Heart left ventricle (tissue), 11 donors: ENCODE results near the gene ERAS. TPM values are rescaled to one million over a fixed set of nuclear protein-coding genes. Genes with fewer than 3 reads are reported as not detected.

Experiments used
- polyA plus RNA-seq, 2 donors: library from polyadenylated mRNA; stranded (reverse); fragments of 200-250 nt; gene quantifications; one replicate each; pipeline ENCODE4 v1.2.3, GENCODE V29; 2013
- total RNA-seq, 9 donors: library from RNA; depleted of rRNA in 2 of 9; stranded (reverse); fragments of >200 nt in 2 of 9; fragmentation: NEBNext Ultra II Directional in 3 of 9; extraction: Animal tissue kit (Norgen Biotek cat#: 25700) in 3 of 9; gene quantifications; one replicate each; pipeline versions ENCODE4 v1.1.0 to v1.2.4, GENCODE V29; 2016 to 2023
- donor health status: ischemic (EF 13 %, LVEDD 7.1; RV severe dilation, severe dysfunction).
- donor health status: healthy with polysubstance abuse.
- donor health status: DM: no; HTN: yes; CAD: no.
- donor health status: DM: no; HTN: no; CAD: no.
- donor health status: ischemic (EF 25% LVEDD 5.7; RV mildly dilated, moderate dysfunction).
- donor health status: healthy.
- donor health status: DM: yes; HTN: yes; CAD: no.
- donor health status: PGD.
- donor health status: nonischemic (EF 23%, LVEDD 6.1; RV moderate dilation, normal function).

Gene ERAS
- total and polyA plus RNA-seq, 11 donors, result not detected

Other genes with a start within 250 kb of the ERAS start
- 100 to 1,000 TPM; 123 to 235 (median 150) TPM for gene WDR13, start 229.0 kb upstream of the ERAS start, total RNA-seq
- gene WDR13, start 229.0 kb upstream of the ERAS start, polyA plus RNA-seq, result 100 to 1,000 TPM; 209 to 281 TPM
- gene WAS, start 142.7 kb upstream of the ERAS start, total RNA-seq, result 10 to 100 TPM in 1 of 9 donors, 1 to 10 TPM in 8; 1.1 to 26.8 (median 3.0) TPM
- gene WAS, start 142.7 kb upstream of the ERAS start, polyA plus RNA-seq, result 1 to 10 TPM; 1.5 to 1.8 TPM
- gene SUV39H1, start 129.8 kb upstream of the ERAS start, total RNA-seq, result 1 to 10 TPM; 2.4 to 6.7 (median 3.6) TPM
- gene SUV39H1, start 129.8 kb upstream of the ERAS start, polyA plus RNA-seq, result 1 to 10 TPM; 1.9 to 4.7 TPM
- gene GLOD5, start 64.8 kb upstream of the ERAS start, total RNA-seq, result not detected
- not detected for gene GLOD5, start 64.8 kb upstream of the ERAS start, polyA plus RNA-seq
- under 1 TPM in 1 of 9 donors, not detected in 8; 0.16 TPM for gene GATA1, start 39.9 kb upstream of the ERAS start, total RNA-seq
- gene GATA1, start 39.9 kb upstream of the ERAS start, polyA plus RNA-seq, result not detected
- 10 to 100 TPM; 27.7 to 48.6 (median 36.9) TPM for gene HDAC6, start 24.4 kb upstream of the ERAS start, total RNA-seq
- gene HDAC6, start 24.4 kb upstream of the ERAS start, polyA plus RNA-seq, result 10 to 100 TPM; 30.3 to 44.4 TPM
- 1 to 10 TPM in 2 of 9 donors, under 1 TPM in 1, not detected in 6; 0.67 to 3.9 (median 1.1) TPM for gene PCSK1N, start 9.1 kb downstream of the ERAS start, total RNA-seq
- not detected for gene PCSK1N, start 9.1 kb downstream of the ERAS start, polyA plus RNA-seq
- gene TIMM17B, start 71.3 kb downstream of the ERAS start, total RNA-seq, result 10 to 100 TPM; 57.1 to 86.9 (median 71.0) TPM
- 10 to 100 TPM; 74.0 to 91.0 TPM for gene TIMM17B, start 71.3 kb downstream of the ERAS start, polyA plus RNA-seq
- gene PQBP1, start 71.4 kb downstream of the ERAS start, total RNA-seq, result 10 to 100 TPM; 45.3 to 67.0 (median 52.9) TPM
- 10 to 100 TPM; 88.0 to 99.0 TPM for gene PQBP1, start 71.4 kb downstream of the ERAS start, polyA plus RNA-seq
- gene SLC35A2, start 85.1 kb downstream of the ERAS start, total RNA-seq, result 10 to 100 TPM; 10.5 to 23.3 (median 14.4) TPM
- 10 to 100 TPM in 1 of 2 donors, 1 to 10 TPM in 1; 6.1 to 28.5 TPM for gene SLC35A2, start 85.1 kb downstream of the ERAS start, polyA plus RNA-seq
- 10 to 100 TPM in 2 of 9 donors, 1 to 10 TPM in 7; 2.3 to 13.3 (median 3.5) TPM for gene PIM2, start 92.5 kb downstream of the ERAS start, total RNA-seq
- gene PIM2, start 92.5 kb downstream of the ERAS start, polyA plus RNA-seq, result 1 to 10 TPM; 2.0 to 5.4 TPM
- gene OTUD5, start 131.1 kb downstream of the ERAS start, total RNA-seq, result 10 to 100 TPM; 17.6 to 31.1 (median 24.6) TPM
- 10 to 100 TPM; 17.2 to 32.7 TPM for gene OTUD5, start 131.1 kb downstream of the ERAS start, polyA plus RNA-seq
- gene KCND1, start 145.3 kb downstream of the ERAS start, total RNA-seq, result 1 to 10 TPM in 3 of 9 donors, under 1 TPM in 6; 0.09 to 1.5 (median 0.50) TPM
- gene KCND1, start 145.3 kb downstream of the ERAS start, polyA plus RNA-seq, result under 1 TPM; 0.19 to 0.29 TPM
- 10 to 100 TPM; 11.4 to 41.6 (median 18.9) TPM for gene GRIPAP1, start 175.8 kb downstream of the ERAS start, total RNA-seq
- gene GRIPAP1, start 175.8 kb downstream of the ERAS start, polyA plus RNA-seq, result 10 to 100 TPM; 20.2 to 20.4 TPM
- 10 to 100 TPM; 14.9 to 61.2 (median 23.6) TPM for gene TFE3, start 216.8 kb downstream of the ERAS start, total RNA-seq
- gene TFE3, start 216.8 kb downstream of the ERAS start, polyA plus RNA-seq, result 10 to 100 TPM; 12.1 to 57.8 TPM
- 1 to 10 TPM in 6 of 9 donors, under 1 TPM in 3; 0.48 to 3.3 (median 1.1) TPM for gene CCDC120, start 232.5 kb downstream of the ERAS start, total RNA-seq
- under 1 TPM; 0.95 to 0.97 TPM for gene CCDC120, start 232.5 kb downstream of the ERAS start, polyA plus RNA-seq
- 10 to 100 TPM in 5 of 9 donors, 1 to 10 TPM in 4; 8.0 to 24.0 (median 10.9) TPM for gene PRAF2, start 247.5 kb downstream of the ERAS start, total RNA-seq
- gene PRAF2, start 247.5 kb downstream of the ERAS start, polyA plus RNA-seq, result 10 to 100 TPM; 18.7 to 20.7 TPM